B cell (primary cell): Measurements from ENCODE around the gene F13A1.

Experiments used
- CTCF ChIP-seq: fragments of 200-600 bp; IDR thresholded peaks from one replicate; pipeline ENCODE4 v1.8.0; 2022; ENCODE audit warnings: antibody characterized with exemption, mild to moderate bottlenecking
- EZH2 ChIP-seq: IDR thresholded peaks from 2 replicates; pipeline ENCODE4 v1.6.1; 2012; ENCODE audit warnings: borderline replicate concordance, low read depth, mild to moderate bottlenecking, moderate library complexity, low read length; ENCODE audit not compliant: insufficient read depth, poor library complexity, severe bottlenecking

DNA sequence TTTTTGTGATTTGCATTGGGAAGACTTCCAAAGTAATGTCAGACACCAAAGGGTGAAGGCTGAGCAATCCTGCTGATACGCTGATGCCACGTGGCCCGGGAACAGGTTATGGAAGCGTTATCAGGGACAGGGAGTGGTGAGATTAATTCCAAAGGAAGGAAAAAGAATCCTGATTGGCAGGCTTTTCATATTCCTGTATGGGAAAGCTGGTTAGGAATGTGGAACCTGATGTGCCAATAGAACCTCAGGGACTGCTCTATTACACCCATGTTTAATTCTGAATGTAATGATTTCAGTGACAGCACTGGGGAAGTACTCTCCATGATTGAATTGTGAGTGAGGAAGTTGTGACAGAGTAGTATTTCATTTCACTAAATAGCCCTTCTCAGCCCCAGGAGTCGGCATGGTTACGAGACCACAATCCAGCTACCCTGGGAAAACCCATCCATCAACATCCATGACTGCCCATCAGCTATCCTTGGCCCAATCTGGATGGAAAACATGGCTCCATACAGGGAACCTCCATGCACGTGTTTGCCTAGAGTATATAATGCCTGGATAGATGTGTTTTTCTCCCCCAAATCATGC is 49.4 kb downstream of the F13A1 start:
- TF ChIP-seq CTCF (no peak), EZH2 (no peak)
